ENCODE measurements around the gene PARP6.

DNA sequence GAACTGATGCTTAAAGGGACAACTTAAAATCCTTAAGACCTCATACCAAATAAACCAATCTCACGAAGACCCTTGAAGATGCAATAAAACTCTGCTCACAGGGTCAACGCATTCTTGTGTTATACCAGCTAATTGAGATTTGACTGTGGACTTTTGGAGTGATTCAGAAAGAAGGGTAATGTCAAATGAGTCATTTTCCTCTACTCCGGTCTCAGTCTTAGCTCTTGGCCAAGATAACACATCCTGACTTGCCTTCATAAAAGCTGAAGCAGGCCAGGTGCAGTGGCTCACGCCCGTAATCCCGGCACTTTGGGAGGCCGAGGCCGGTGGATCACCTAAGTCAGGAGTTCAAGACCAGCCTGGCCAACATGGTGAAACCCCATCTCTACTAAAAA, 45.2 kb downstream of the PARP6 start:
- TF ChIP-seq, protein P1, sequence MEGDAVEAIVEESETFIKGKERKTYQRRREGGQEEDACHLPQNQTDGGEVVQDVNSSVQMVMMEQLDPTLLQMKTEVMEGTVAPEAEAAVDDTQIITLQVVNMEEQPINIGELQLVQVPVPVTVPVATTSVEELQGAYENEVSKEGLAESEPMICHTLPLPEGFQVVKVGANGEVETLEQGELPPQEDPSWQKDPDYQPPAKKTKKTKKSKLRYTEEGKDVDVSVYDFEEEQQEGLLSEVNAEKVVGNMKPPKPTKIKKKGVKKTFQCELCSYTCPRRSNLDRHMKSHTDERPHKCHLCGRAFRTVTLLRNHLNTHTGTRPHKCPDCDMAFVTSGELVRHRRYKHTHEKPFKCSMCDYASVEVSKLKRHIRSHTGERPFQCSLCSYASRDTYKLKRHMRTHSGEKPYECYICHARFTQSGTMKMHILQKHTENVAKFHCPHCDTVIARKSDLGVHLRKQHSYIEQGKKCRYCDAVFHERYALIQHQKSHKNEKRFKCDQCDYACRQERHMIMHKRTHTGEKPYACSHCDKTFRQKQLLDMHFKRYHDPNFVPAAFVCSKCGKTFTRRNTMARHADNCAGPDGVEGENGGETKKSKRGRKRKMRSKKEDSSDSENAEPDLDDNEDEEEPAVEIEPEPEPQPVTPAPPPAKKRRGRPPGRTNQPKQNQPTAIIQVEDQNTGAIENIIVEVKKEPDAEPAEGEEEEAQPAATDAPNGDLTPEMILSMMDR (IDR thresholded peaks at IDR 0.05; ENCODE audit: low read length), result no peak
- TF ChIP-seq EZH2 (IDR thresholded peaks at IDR 0.05; ENCODE audit: borderline replicate concordance, low read length), result no peak

All from OCI-LY1 (cell line).